ENCODE data around the gene MRPL3. TPM values are rescaled to one million over a fixed set of nuclear protein-coding genes. Genes with fewer than 3 reads are reported as not detected.

MRPL3 gene
- total RNA-seq, result 100 to 1,000 TPM in 6 of 8 experiments, 10 to 100 TPM in 2; 78.2 to 172 (median 113) TPM

GRCh38 chr3:131502530-131503319 is at the start of gene MRPL3:
Gene MRPL3 (minus strand): TSS chr3:131502971. CDS start chr3:131502821, 150 bp downstream.
- ATAC-seq (replicated peaks in 6 of 8), result peak; percentile 93 to 97 (median 96)
- peak within 1 kb of the TSS; percentile 88 to 95 for H3K27ac ChIP-seq
- in situ Hi-C loops (cut with MboI; ENCODE audit: low pct_unique_long_range_greater_than_20kb in 2 of 9, low sequenced_read_pairs in 9 of 9, unreplicated experiment in 9 of 9), result loop anchor here in 2 of 9 experiments (25.0 kb wide), 2 partner anchors 465 to 510 kb away; partner anchors contain the start of genes ASTE1 (in 1 of the 2) and NEK11 (in 1 of the 2)
- H3K4me1 ChIP-seq (replicated peaks in 1 of 2), result peaks cover 11 to 16% of the 10 kb centered on the region in 2 donors
- peak within 1 kb of the TSS; percentile 65 to 97 (median 89) for H3K4me3 ChIP-seq
- 0 to 11% (median 1%) methylated on average over 1 to 31 of the region's 47 CpGs for WGBS, 10 experiments

- no peak for ATAC-seq (replicated peaks in 6 of 8)
- H3K27ac ChIP-seq, result no peak overlapping the region
- H3K4me1 ChIP-seq (replicated peaks in 1 of 2), result no peaks in the 10 kb centered on the region
- in situ Hi-C loops (cut with MboI; ENCODE audit: low pct_unique_long_range_greater_than_20kb in 2 of 9, low sequenced_read_pairs in 9 of 9, unreplicated experiment in 9 of 9), result loop anchor here in 1 of 9 experiments (25.0 kb wide), 1 partner anchor 461 kb away; no protein-coding TSS in a partner anchor
- H3K4me3 ChIP-seq, result no peak overlapping the region
- 40 to 95% (median 81%) methylated on average over 1 to 4 of the region's 4 CpGs; no CpG with 5 or more reads in 1 of the 10 experiments for WGBS, 10 experiments
These were observed 49.0 kb upstream of the MRPL3 start for GRCh38 chr3:131551761-131552160.

GRCh38 chr3:131550562-131551465 is 48.0 kb upstream of the MRPL3 start:
- Histone ChIP-seq H3K27ac (no peak overlapping the region), H3K4me1 (replicated peaks in 1 of 2) (no peaks in the 10 kb centered on the region), H3K4me3 (no peak overlapping the region)
- in situ Hi-C loops (cut with MboI; ENCODE audit: low pct_unique_long_range_greater_than_20kb in 2 of 9, low sequenced_read_pairs in 9 of 9, unreplicated experiment in 9 of 9), result loop anchor here in 1 of 9 experiments (25.0 kb wide), 1 partner anchor 461 kb away; no protein-coding TSS in a partner anchor
- 0 to 100% (median 60%) methylated on average over 1 to 4 of the region's 4 CpGs; no CpG with 5 or more reads in 3 of the 10 experiments for WGBS, 10 experiments
- no peak for ATAC-seq (replicated peaks in 6 of 8)

GRCh38 chr3:131549340-131549739 is 46.6 kb upstream of the MRPL3 start:
- in situ Hi-C loops (cut with MboI; ENCODE audit: low pct_unique_long_range_greater_than_20kb in 2 of 9, low sequenced_read_pairs in 9 of 9, unreplicated experiment in 9 of 9), result loop anchor here in 3 of 9 experiments (25.0 kb wide), 2 partner anchors 463 to 638 kb away; no protein-coding TSS in a partner anchor
- ATAC-seq (replicated peaks in 6 of 8), result no peak

GRCh38 chr3:131547585-131547984 is 44.8 kb upstream of the MRPL3 start:
- in situ Hi-C loops (cut with MboI; ENCODE audit: low pct_unique_long_range_greater_than_20kb in 2 of 9, low sequenced_read_pairs in 9 of 9, unreplicated experiment in 9 of 9), result loop anchor here in 3 of 9 experiments (25.0 kb wide), 2 partner anchors 465 to 640 kb away; no protein-coding TSS in a partner anchor
- Histone ChIP-seq H3K27ac (no peak overlapping the region), H3K4me1 (replicated peaks in 1 of 2) (peaks cover 0 to 3% of the 10 kb centered on the region in 2 donors), H3K4me3 (no peak overlapping the region)
- WGBS, 10 experiments, result 43 to 86% (median 67%) methylated on average over 1 of the region's 1 CpG; no CpG with 5 or more reads in 5 of the 10 experiments
- ATAC-seq (replicated peaks in 6 of 8), result no peak

More at GRCh38 chr3:131549340-131549739, 46.6 kb upstream of the MRPL3 start:
- no peak overlapping the region for H3K4me3 ChIP-seq
- 38 to 100% (median 85%) methylated on average over 1 of the region's 1 CpG; no CpG with 5 or more reads in 2 of the 10 experiments for WGBS, 10 experiments
- no peak overlapping the region for H3K27ac ChIP-seq
- H3K4me1 ChIP-seq (replicated peaks in 1 of 2), result no peaks in the 10 kb centered on the region

GRCh38 chr3:131546441-131546840 is 43.7 kb upstream of the MRPL3 start:
- no peak overlapping the region for H3K27ac ChIP-seq
- H3K4me3 ChIP-seq, result no peak overlapping the region
- peaks cover 0 to 3% of the 10 kb centered on the region in 2 donors for H3K4me1 ChIP-seq (replicated peaks in 1 of 2)
- in situ Hi-C loops (cut with MboI; ENCODE audit: low pct_unique_long_range_greater_than_20kb in 2 of 9, low sequenced_read_pairs in 9 of 9, unreplicated experiment in 9 of 9), result loop anchor here in 3 of 9 experiments (25.0 kb wide), 2 partner anchors 466 to 641 kb away; no protein-coding TSS in a partner anchor
- ATAC-seq (replicated peaks in 6 of 8), result no peak

- no peak for ATAC-seq (replicated peaks in 6 of 8)
- WGBS, 10 experiments, result 58 to 79% (median 69%) methylated on average over 1 to 2 of the region's 2 CpGs; no CpG with 5 or more reads in 6 of the 10 experiments
- H3K4me3 ChIP-seq, result no peak overlapping the region
- peaks cover 0 to 3% of the 10 kb centered on the region in 2 donors for H3K4me1 ChIP-seq (replicated peaks in 1 of 2)
- in situ Hi-C loops (cut with MboI; ENCODE audit: low pct_unique_long_range_greater_than_20kb in 2 of 9, low sequenced_read_pairs in 9 of 9, unreplicated experiment in 9 of 9), result loop anchor here in 3 of 9 experiments (25.0 kb wide), 2 partner anchors 468 to 643 kb away; no protein-coding TSS in a partner anchor
- no peak overlapping the region for H3K27ac ChIP-seq
These were observed 41.8 kb upstream of the MRPL3 start for GRCh38 chr3:131544557-131544956.

GRCh38 chr3:131543714-131544113 is 40.9 kb upstream of the MRPL3 start:
- H3K4me1 ChIP-seq (replicated peaks in 1 of 2), result peaks cover 0 to 3% of the 10 kb centered on the region in 2 donors
- H3K27ac ChIP-seq, result no peak overlapping the region
- H3K4me3 ChIP-seq, result no peak overlapping the region
- in situ Hi-C loops (cut with MboI; ENCODE audit: low pct_unique_long_range_greater_than_20kb in 2 of 9, low sequenced_read_pairs in 9 of 9, unreplicated experiment in 9 of 9), result loop anchor here in 3 of 9 experiments (25.0 kb wide), 2 partner anchors 469 to 644 kb away; no protein-coding TSS in a partner anchor
- ATAC-seq (replicated peaks in 6 of 8), result peak; percentile 53 to 93 (median 77)

- WGBS, 10 experiments, result 14 to 80% (median 62%) methylated on average over 1 of the region's 1 CpG; no CpG with 5 or more reads in 2 of the 10 experiments
These were observed 38.5 kb upstream of the MRPL3 start for GRCh38 chr3:131541288-131541687.

GRCh38 chr3:131540821-131541220 is 38.0 kb upstream of the MRPL3 start:
- in situ Hi-C loops (cut with MboI; ENCODE audit: low pct_unique_long_range_greater_than_20kb in 2 of 9, low sequenced_read_pairs in 9 of 9, unreplicated experiment in 9 of 9), result loop anchor here in 3 of 9 experiments (25.0 kb wide), 2 partner anchors 471 to 646 kb away; no protein-coding TSS in a partner anchor
- WGBS, 10 experiments, result 70 to 100% (median 91%) methylated on average over 1 to 2 of the region's 2 CpGs; no CpG with 5 or more reads in 6 of the 10 experiments
- H3K4me3 ChIP-seq, result no peak overlapping the region
- H3K27ac ChIP-seq, result no peak overlapping the region
- peaks cover 0 to 3% of the 10 kb centered on the region in 2 donors for H3K4me1 ChIP-seq (replicated peaks in 1 of 2)
- ATAC-seq (replicated peaks in 6 of 8), result no peak

More at GRCh38 chr3:131541288-131541687, 38.5 kb upstream of the MRPL3 start:
- no peak for ATAC-seq (replicated peaks in 6 of 8)
- in situ Hi-C loops (cut with MboI; ENCODE audit: low pct_unique_long_range_greater_than_20kb in 2 of 9, low sequenced_read_pairs in 9 of 9, unreplicated experiment in 9 of 9), result loop anchor here in 3 of 9 experiments (25.0 kb wide), 2 partner anchors 471 to 646 kb away; no protein-coding TSS in a partner anchor
- no peak overlapping the region for H3K27ac ChIP-seq
- no peak overlapping the region for H3K4me3 ChIP-seq
- H3K4me1 ChIP-seq (replicated peaks in 1 of 2), result peaks cover 0 to 3% of the 10 kb centered on the region in 2 donors

GRCh38 chr3:131540143-131540542 is 37.4 kb upstream of the MRPL3 start:
- in situ Hi-C loops (cut with MboI; ENCODE audit: low pct_unique_long_range_greater_than_20kb in 2 of 9, low sequenced_read_pairs in 9 of 9, unreplicated experiment in 9 of 9), result loop anchor here in 3 of 9 experiments (25.0 kb wide), 2 partner anchors 472 to 647 kb away; no protein-coding TSS in a partner anchor
- peaks cover 0 to 3% of the 10 kb centered on the region in 2 donors for H3K4me1 ChIP-seq (replicated peaks in 1 of 2)
- no peak for ATAC-seq (replicated peaks in 6 of 8)
- H3K4me3 ChIP-seq, result no peak overlapping the region
- no peak overlapping the region for H3K27ac ChIP-seq

GRCh38 chr3:131538968-131539367 is 36.2 kb upstream of the MRPL3 start:
- Histone ChIP-seq H3K4me3 (no peak overlapping the region), H3K4me1 (replicated peaks in 1 of 2) (peaks cover 0 to 3% of the 10 kb centered on the region in 2 donors), H3K27ac (no peak overlapping the region)
- in situ Hi-C loops (cut with MboI; ENCODE audit: low pct_unique_long_range_greater_than_20kb in 2 of 9, low sequenced_read_pairs in 9 of 9, unreplicated experiment in 9 of 9), result loop anchor here in 3 of 9 experiments (25.0 kb wide), 2 partner anchors 473 to 648 kb away; no protein-coding TSS in a partner anchor
- 80 to 100% (median 100%) methylated on average over 1 of the region's 1 CpG; no CpG with 5 or more reads in 3 of the 10 experiments for WGBS, 10 experiments
- no peak for ATAC-seq (replicated peaks in 6 of 8)
